ENCODE measurements around the gene RTP3. TPM values are rescaled to one million over a fixed set of nuclear protein-coding genes. Genes with fewer than 3 reads are reported as not detected.
"Not testable (repeated sequence)": the region's sequence is repeated elsewhere in the genome, so short reads cannot be mapped to it uniquely, and the experiment has no call there.

Gene RTP3
- total RNA-seq, 1 donor from 2014 or later: not detected

GRCh38 chr3:46544771-46545503 is 47.2 kb downstream of the RTP3 start:
- no peak for DNase-seq (ENCODE audit: low read depth, low spot score)

- no peak for DNase-seq (ENCODE audit: low read depth, low spot score)
Observed at GRCh38 chr3:46545818-46546630, 48.2 kb downstream of the RTP3 start.

DNA sequence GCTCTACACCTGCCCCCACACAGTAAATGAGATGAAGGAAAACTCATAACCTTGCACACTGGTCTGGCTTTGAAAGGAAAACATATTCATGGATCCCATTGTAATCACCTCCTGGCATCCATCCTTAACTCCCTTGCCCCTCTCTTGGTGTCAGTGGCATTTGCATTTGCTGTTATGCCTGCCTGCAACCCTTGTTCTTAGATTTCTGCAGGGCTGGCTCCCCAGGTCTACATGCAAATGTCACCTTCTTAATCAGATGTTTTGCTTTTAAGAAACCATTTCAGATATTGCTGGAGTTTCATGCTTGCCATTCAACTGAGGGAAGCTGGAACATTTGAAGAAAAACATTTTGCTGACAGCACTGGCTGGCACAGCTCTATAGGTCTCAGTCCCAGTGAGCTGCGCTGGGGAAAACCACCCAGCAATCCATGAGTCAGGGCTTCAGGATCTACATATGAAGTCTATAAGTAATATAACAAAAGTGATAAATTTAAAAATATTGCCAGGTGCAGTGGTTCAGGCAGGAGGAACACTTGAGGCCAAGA is 49.2 kb downstream of the RTP3 start:
- no peak for DNase-seq (ENCODE audit: low read depth, low spot score)

- DNase-seq (ENCODE audit: low read depth, low spot score): not testable (repeated sequence)
Observed at GRCh38 chr3:46548611-46549010, 50.8 kb downstream of the RTP3 start.

GRCh38 chr3:46549408-46549904 is 51.7 kb downstream of the RTP3 start:
- no peak for DNase-seq (ENCODE audit: low read depth, low spot score)

DNA sequence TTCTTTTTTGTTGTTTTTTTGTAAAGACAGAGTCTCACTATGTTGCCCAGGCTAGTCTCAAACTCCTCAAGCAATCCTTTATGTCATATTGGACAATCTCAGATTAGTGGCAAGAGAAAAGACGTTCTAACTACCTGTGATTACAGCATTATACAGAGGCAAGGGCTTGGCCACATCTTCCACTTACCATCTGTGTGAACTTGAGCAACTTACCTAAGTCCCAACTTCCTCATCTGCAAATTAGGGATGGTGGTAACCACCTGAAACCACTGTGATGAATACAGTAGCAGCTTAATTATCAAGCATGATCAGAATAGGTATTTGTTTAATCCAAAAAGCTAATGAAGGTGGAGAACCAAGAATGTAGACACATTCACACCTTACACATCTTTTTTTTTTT is 52.2 kb downstream of the RTP3 start:
- no peak for DNase-seq (ENCODE audit: low read depth, low spot score)

Other genes starting within 250 kb of the RTP3 start
- not detected in 2 replicates for gene CCR2, start 143.9 kb upstream of the RTP3 start, total RNA-seq
- gene CCR5, start 127.0 kb upstream of the RTP3 start, total RNA-seq: not detected in 2 replicates
- gene CCRL2, start 90.7 kb upstream of the RTP3 start, total RNA-seq: 5.0 and 6.4 TPM in 2 replicates
- gene LTF, start 33.1 kb upstream of the RTP3 start, total RNA-seq: 0.28 TPM in 1 of 2 replicates, not detected in the other
- 0.07 and 0.85 TPM in 2 replicates for gene LRRC2, start 68.3 kb downstream of the RTP3 start, total RNA-seq
- not detected in 2 replicates for gene FAM240A, start 114.5 kb downstream of the RTP3 start, total RNA-seq
- gene ALS2CL, start 195.7 kb downstream of the RTP3 start, total RNA-seq: 5.7 and 6.2 TPM in 2 replicates
- gene TMIE, start 203.4 kb downstream of the RTP3 start, total RNA-seq: 0.18 and 0.46 TPM in 2 replicates
- not detected in 2 replicates for gene PRSS50, start 219.9 kb downstream of the RTP3 start, total RNA-seq